Neuron (in vitro differentiated cells): ENCODE measurements around the gene RNASEH2B.

Source experiments
- H2AFZ ChIP-seq: one replicate; pipeline ENCODE4 v1.6.1; 2013; ENCODE audit warnings: low read depth, mild to moderate bottlenecking, inconsistent platforms, low read length, moderate library complexity
- H3K27me3 ChIP-seq: one replicate; pipeline ENCODE4 v1.6.1; 2013; ENCODE audit warnings: low read length; ENCODE audit not compliant: insufficient read depth
- H3K36me3 ChIP-seq: one replicate; pipeline ENCODE4 v1.6.1; 2013; ENCODE audit warnings: low read length; ENCODE audit not compliant: insufficient read depth
- H3K4me1 ChIP-seq: one replicate; pipeline ENCODE4 v1.6.1; 2013; ENCODE audit warnings: low read length; ENCODE audit not compliant: insufficient read depth
- H3K4me3 ChIP-seq: 2 replicates; pipeline ENCODE4 v1.5.1; 2013; ENCODE audit warnings: mild to moderate bottlenecking, low read length, moderate library complexity
- H3K9me3 ChIP-seq: one replicate; pipeline ENCODE4 v1.6.1; 2013; ENCODE audit warnings: low read length

RNASEH2B gene

DNA sequence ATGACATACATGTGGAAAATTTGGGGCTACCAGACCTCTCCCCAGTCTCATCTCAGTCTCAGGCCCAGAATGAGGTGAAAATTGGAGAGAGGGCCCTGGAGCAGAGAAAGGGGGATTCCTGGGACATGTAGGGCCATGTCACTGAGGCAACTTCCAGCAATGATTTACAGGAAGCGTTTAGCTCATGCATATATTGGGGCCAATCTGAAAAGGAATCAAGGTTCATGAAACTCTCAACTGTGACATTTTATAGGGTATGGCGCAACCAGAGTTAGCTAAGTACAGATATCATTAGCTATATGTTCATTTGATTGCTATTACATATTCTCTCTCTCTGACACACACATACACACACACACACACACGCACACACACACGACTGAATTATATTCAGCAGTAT, 86.3 kb downstream of the RNASEH2B start:
- Histone ChIP-seq H3K4me1 (peaks cover 43% of the 10 kb centered on the region), H3K9me3 (no peaks in the 10 kb centered on the region), H2AFZ (no peak overlapping the region), H3K36me3 (no peaks in the 10 kb centered on the region), H3K4me3 (no peak overlapping the region), H3K27me3 (peaks cover 5% of the 10 kb centered on the region)

DNA sequence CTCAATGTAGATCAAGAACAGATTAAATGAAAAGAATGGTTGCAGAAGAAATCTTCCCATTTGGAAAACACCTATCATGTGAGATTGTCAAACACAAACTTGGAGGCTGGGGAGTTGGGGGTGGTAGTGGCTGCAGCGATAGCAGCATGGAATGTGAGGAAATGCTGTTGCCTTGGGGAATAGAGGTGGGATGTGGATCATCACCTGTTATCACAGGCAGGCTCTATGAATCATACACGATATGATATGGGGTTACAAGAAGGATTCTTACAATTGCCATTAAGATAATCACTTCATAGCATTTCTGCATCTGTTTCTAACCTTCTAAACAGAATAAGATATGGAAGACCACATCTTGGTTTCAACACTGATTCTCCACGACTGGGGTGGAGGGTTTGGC, 88.7 kb downstream of the RNASEH2B start:
- Histone ChIP-seq H3K27me3 (peaks cover 3% of the 10 kb centered on the region), H2AFZ (no peak overlapping the region), H3K36me3 (no peaks in the 10 kb centered on the region), H3K4me3 (no peak overlapping the region), H3K4me1 (peaks cover 27% of the 10 kb centered on the region), H3K9me3 (no peaks in the 10 kb centered on the region)

DNA sequence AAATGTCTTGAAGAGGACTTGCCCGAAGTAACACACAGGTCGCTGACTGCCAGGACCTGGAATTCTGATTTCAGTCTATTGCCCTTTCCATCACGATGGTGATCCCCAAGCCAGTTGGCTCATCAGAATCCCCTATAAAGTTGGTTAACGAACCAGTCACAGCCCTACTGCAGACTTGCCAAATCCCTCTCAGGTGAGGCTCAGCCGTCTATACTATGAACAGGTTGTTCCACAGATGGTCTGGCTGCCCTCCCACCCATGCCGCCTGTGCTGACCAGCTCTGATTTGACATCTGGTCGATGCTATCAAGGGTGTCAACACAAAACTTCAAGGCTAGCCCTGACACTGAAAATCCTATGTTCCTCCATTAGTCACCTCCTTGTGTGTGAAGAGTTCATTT, 90.0 kb downstream of the RNASEH2B start:
- no peaks in the 10 kb centered on the region for H3K9me3 ChIP-seq
- no peaks in the 10 kb centered on the region for H3K36me3 ChIP-seq
- no peak overlapping the region for H3K4me3 ChIP-seq
- no peaks in the 10 kb centered on the region for H3K27me3 ChIP-seq
- H3K4me1 ChIP-seq, result peaks cover 15% of the 10 kb centered on the region
- H2AFZ ChIP-seq, result no peak overlapping the region

DNA sequence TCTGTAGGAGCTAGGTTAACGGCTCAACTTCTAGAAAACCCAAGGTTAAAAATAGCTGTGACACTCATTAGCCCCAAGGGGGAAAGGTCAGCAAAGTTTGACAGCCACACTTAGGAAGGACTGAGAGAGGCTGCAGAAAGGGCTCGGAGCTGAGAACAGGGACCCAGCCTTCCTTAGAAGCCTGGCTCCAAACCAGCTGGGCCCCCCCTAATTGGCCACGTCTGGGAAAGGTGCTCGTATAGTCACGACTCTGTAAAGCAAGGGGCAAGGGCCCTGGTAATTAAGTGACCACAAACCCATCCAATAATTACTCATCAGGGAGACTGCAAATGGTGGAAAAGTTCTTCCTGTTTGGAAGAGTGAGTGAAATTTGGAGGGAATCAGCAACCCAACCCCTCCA, 90.5 kb downstream of the RNASEH2B start:
- peaks cover 11% of the 10 kb centered on the region for H3K4me1 ChIP-seq
- no peaks in the 10 kb centered on the region for H3K27me3 ChIP-seq
- no peak overlapping the region for H3K4me3 ChIP-seq
- H3K36me3 ChIP-seq, result no peaks in the 10 kb centered on the region
- no peaks in the 10 kb centered on the region for H3K9me3 ChIP-seq
- no peak overlapping the region for H2AFZ ChIP-seq

DNA sequence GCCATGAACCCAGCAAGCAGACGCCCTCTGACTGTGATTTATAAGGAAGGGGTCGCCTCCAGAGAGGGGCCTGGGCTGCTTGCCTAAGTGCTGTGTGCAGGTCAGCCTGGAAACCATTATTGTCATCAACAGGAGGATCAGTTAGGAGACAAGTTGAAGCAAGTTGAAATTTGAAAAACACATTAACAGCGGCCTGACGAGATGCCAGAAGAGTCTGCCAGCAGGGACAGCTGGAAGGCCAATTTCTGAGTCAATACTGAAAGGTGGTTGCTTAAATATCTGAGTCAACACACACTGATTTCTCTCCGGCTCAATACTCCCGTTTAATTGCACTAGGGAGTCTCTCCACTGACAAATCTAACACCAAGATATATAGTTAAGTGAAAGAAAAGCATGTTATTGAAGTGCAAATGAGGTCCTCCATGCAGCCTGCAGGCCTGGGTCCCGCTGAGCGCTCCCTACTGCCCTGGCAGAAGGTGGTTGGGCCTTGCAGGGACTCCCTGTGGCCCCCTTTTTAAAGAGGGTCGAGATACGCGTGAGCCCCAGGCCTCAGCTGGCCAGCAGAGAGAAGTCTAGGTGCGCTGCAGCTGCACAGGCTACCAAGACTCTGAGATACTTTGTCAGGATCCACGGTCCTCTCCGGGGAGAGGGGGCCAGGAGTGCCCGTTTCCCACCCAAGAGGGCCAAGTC, 91.1 kb downstream of the RNASEH2B start:
- no peaks in the 10 kb centered on the region for H3K9me3 ChIP-seq
- no peak overlapping the region for H3K4me3 ChIP-seq
- H3K27me3 ChIP-seq, result no peaks in the 10 kb centered on the region
- H3K36me3 ChIP-seq, result no peaks in the 10 kb centered on the region
- peaks cover 11% of the 10 kb centered on the region for H3K4me1 ChIP-seq
- H2AFZ ChIP-seq, result no peak overlapping the region

DNA sequence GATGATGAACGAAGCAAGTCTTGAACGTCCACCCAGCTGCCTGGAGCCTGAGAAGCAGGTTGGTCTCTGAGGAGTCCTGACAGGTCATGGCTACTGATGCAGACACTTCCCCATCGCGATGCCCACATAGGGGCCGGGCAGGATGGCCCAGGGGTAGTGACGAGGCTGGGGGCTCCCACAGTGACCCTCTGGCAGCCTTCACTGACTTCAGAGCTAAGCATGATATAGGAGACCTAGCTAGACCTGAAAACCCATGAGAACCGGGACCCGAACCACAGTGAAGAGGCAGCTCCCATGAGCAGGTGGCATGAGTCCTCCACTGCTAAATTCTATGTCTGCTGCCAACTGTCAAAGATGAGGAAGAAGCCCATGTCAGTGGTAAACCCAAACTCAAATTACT, 91.7 kb downstream of the RNASEH2B start:
- no peaks in the 10 kb centered on the region for H3K9me3 ChIP-seq
- H3K27me3 ChIP-seq, result no peaks in the 10 kb centered on the region
- H3K36me3 ChIP-seq, result no peaks in the 10 kb centered on the region
- H3K4me1 ChIP-seq, result peaks cover 11% of the 10 kb centered on the region
- no peak overlapping the region for H2AFZ ChIP-seq
- no peak overlapping the region for H3K4me3 ChIP-seq

DNA sequence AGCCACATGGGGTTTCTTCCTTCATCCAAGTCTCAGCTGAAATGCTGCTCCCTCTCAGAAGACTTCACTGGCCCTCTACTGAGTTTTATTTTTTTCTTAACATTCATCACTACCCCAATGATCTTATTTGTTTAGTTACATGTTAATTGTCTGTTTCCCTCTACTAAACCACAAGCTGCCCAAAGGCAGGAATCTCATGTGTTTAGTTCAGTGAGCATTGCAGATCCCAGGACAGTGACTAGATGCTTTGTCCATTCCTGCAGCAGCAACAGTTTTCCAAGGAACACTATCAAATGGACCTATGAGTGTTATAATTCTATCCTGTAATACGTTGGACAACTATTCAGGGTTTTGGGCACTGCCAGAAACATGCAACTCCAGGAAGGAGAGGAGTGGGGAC, 93.1 kb downstream of the RNASEH2B start:
- H2AFZ ChIP-seq, result no peak overlapping the region
- H3K4me1 ChIP-seq, result peaks cover 11% of the 10 kb centered on the region
- no peaks in the 10 kb centered on the region for H3K9me3 ChIP-seq

DNA sequence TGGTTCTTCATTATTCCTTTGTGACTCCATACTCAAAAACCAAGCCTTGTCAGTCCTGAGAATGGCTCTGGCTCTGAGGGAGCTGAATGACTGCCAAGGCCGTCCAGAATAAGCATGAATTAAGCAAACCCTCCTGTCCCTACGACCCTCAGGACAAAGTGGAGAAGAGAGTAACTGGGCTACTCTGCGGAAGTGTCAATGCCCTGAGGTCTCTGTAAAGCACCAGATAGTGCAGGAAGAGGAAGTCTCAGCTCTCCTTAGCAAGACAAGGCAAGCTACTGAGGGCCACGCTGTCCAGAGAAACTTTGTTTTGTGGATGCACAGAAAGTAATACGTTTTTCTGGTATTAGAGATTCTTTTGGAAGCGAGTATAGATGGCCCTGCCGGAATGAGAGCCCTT, 94.1 kb downstream of the RNASEH2B start:
- Histone ChIP-seq H3K27me3 (no peaks in the 10 kb centered on the region), H3K36me3 (no peaks in the 10 kb centered on the region), H3K9me3 (no peaks in the 10 kb centered on the region), H3K4me3 (no peak overlapping the region), H3K4me1 (peaks cover 11% of the 10 kb centered on the region), H2AFZ (no peak overlapping the region)

More for the DNA sequence above, 93.1 kb downstream of the RNASEH2B start:
- Histone ChIP-seq H3K27me3 (no peaks in the 10 kb centered on the region), H3K36me3 (no peaks in the 10 kb centered on the region), H3K4me3 (no peak overlapping the region)

DNA sequence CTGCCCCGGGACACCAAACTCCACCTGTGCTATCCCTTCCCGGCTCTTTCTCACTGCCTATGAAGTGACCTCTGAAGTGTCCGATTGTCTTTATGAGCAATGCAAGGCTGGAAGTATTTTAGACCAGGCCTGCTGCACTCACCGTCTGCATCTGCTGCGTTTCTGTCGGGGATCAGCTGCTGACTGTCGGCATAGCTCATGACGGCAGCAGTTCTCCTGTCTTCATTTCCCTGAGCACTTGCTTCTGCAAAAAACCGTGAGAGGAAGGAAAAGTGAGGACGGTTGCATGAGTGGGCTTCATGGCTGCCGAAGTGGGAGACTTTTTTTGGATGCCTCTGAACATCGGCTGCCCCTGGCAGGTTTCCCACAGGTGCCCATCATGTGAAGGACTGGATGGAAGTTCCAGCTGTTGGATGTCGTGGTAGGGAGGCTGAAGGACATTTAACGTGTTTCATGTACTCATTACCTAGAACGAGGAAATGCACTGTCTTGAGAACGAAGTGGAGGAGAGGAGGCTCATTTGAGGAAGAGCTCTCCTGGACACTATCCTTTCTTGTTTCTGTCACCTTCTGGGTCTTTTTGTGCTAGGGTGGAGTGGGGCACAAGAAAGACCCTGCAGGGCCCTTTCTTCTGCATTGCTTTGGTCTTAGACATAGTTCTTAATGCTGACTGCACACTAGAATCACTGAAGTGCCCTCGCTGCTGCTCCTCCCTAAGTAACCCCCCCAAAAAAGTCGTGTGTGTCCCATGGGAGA, 94.7 kb downstream of the RNASEH2B start:
- no peak overlapping the region for H3K4me3 ChIP-seq
- H2AFZ ChIP-seq, result no peak overlapping the region
- H3K9me3 ChIP-seq, result no peaks in the 10 kb centered on the region
- H3K27me3 ChIP-seq, result no peaks in the 10 kb centered on the region
- H3K36me3 ChIP-seq, result no peaks in the 10 kb centered on the region
- H3K4me1 ChIP-seq, result peaks cover 11% of the 10 kb centered on the region

DNA sequence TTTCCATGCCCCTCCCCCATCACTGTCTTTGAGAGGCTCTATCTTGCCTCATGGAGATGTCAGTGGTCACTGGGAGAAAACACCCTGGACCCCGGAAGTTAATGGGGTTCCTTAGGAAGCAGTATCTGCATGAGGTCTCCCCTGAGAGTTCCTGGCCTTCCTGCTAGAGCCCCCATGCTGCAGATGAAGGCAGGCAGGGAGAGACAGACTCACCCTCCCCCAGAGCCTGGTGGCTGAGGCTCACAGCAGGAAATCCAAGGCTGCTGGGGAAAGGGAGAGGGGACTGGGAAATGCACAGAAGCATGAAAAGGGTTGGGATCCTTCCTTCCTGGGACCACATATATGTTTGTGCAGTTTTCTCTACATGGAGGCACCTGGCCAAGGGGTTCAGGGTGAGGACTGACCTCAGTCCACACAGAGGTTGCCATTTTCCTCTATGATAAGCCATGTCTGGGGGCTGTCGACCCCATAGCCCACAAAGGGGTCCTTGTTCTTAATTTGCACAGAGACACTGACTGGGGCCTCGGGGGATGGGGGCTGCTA, 95.4 kb downstream of the RNASEH2B start:
- Histone ChIP-seq H3K27me3 (no peaks in the 10 kb centered on the region), H3K4me3 (no peak overlapping the region), H2AFZ (no peak overlapping the region), H3K4me1 (peaks cover 11% of the 10 kb centered on the region), H3K9me3 (no peaks in the 10 kb centered on the region), H3K36me3 (no peaks in the 10 kb centered on the region)

DNA sequence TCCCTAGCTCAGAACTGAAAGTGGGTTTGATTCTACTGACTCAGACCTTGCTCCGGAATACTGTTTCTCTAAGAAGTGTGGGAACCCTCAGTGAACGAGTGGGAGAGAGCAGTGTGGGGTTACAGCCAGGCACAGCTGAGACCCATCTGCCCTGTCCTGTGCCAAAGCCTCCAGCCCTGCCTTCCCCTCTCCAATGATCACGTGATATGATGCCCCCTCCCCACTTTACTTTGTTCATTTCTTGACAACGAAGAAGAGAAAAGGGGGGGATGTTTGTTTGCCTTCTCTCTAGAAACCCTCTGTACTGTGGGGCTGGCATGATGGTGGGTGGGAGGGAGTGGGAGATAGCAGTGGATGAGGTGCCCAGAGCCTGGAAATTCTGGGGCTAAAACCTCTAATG, 96.0 kb downstream of the RNASEH2B start:
- no peaks in the 10 kb centered on the region for H3K36me3 ChIP-seq
- peaks cover 5% of the 10 kb centered on the region for H3K4me1 ChIP-seq
- no peak overlapping the region for H3K4me3 ChIP-seq
- H3K27me3 ChIP-seq, result no peaks in the 10 kb centered on the region
- no peaks in the 10 kb centered on the region for H3K9me3 ChIP-seq
- H2AFZ ChIP-seq, result no peak overlapping the region
